ENCODE data around the gene MBP.

DNA sequence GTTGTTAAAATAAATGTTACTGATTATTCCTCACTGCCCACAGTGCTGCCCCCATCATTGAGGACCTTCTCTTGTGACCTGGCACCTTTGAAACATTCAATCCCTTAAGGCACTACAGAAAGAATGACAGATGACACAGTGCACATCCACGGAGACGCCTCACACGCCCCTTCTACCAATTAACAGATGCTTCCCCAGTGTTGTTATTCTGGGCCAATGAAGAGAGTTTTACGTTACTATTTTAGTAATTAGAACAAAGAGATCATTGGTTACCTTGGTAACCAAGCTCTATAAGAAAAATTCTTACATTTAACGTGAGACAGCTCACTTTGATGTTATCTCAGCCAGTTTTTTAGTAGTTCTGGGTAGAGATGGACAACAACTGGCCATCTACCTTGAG lies 158.2 kb downstream of the MBP start:
- TF ChIP-seq EZH2 (IDR thresholded peaks at IDR 0.05) (no peak), POLR2AphosphoS5 (IDR thresholded peaks at IDR 0.05; ENCODE audit: borderline replicate concordance, low read depth, low read length) (no peak)
